ENCODE measurements around the gene SUSD4.

Gene SUSD4

GRCh38 chr1:223227486-223228196, 136.3 kb downstream of the SUSD4 start:
- FAIRE-seq = no peak

GRCh38 chr1:223227031-223227430, 136.9 kb downstream of the SUSD4 start:
- no peak for FAIRE-seq

GRCh38 chr1:223226271-223226670, 137.7 kb downstream of the SUSD4 start:
- no peak for FAIRE-seq

- no peak for FAIRE-seq
Observed at GRCh38 chr1:223225481-223225880, 138.5 kb downstream of the SUSD4 start.

GRCh38 chr1:223225061-223225460, 138.9 kb downstream of the SUSD4 start:
- no peak for FAIRE-seq

- no peak for FAIRE-seq
Observed at GRCh38 chr1:223224465-223224864, 139.5 kb downstream of the SUSD4 start.

GRCh38 chr1:223223091-223223995, 140.6 kb downstream of the SUSD4 start:
- no peak for FAIRE-seq

GRCh38 chr1:223222377-223222776, 141.6 kb downstream of the SUSD4 start:
- FAIRE-seq = no peak

GRCh38 chr1:223221686-223222085, 142.3 kb downstream of the SUSD4 start:
- FAIRE-seq = no peak

GRCh38 chr1:223219846-223220610, 143.9 kb downstream of the SUSD4 start:
- no peak for FAIRE-seq

GRCh38 chr1:223219318-223219635, 144.7 kb downstream of the SUSD4 start:
- FAIRE-seq = no peak

- no peak for FAIRE-seq
Observed at GRCh38 chr1:223217781-223218180, 146.2 kb downstream of the SUSD4 start.

GRCh38 chr1:223216531-223217205, 147.3 kb downstream of the SUSD4 start:
- no peak for FAIRE-seq

GRCh38 chr1:223216074-223216473, 147.9 kb downstream of the SUSD4 start:
- no peak for FAIRE-seq

- no peak for FAIRE-seq
Observed at GRCh38 chr1:223215026-223215425, 148.9 kb downstream of the SUSD4 start.

- no peak for FAIRE-seq
Observed at GRCh38 chr1:223214261-223214807, 149.6 kb downstream of the SUSD4 start.

- FAIRE-seq = no peak
Observed at GRCh38 chr1:223212441-223212840, 151.5 kb downstream of the SUSD4 start.

GRCh38 chr1:223211323-223211985, 152.5 kb downstream of the SUSD4 start:
- no peak for FAIRE-seq

GRCh38 chr1:223210788-223211120, 153.2 kb downstream of the SUSD4 start:
- no peak for FAIRE-seq

- FAIRE-seq = no peak
Observed at GRCh38 chr1:223209992-223210787, 153.8 kb downstream of the SUSD4 start.

GRCh38 chr1:223209293-223209898, 154.6 kb downstream of the SUSD4 start:
- no peak for FAIRE-seq

Measured in A204.1 (cell line).